Measurements from ENCODE around the gene CHST11.

Gene CHST11

GRCh38 chr12:104801005-104801404 lies 344.3 kb downstream of the CHST11 start:
- CTCF ChIA-PET: interaction anchor here (1.8 kb wide), 1 partner anchor 419 kb away, joined by 6 read pairs; no protein-coding TSS in a partner anchor
- no peak overlapping the region for H3K27ac ChIP-seq (ENCODE audit: extremely low read depth, low read depth, low read length)
- no peaks in the 10 kb centered on the region for H3K4me1 ChIP-seq (ENCODE audit: control insufficient read depth, insufficient read depth, low read length)
- POLR2A ChIA-PET: no interaction called here
- no peak overlapping the region for H3K4me3 ChIP-seq (ENCODE audit: low read depth, low read length)
- H3K9me3 ChIP-seq (ENCODE audit: control insufficient read depth, insufficient read depth, low read depth, low read length): no peaks in the 10 kb centered on the region
- no peaks in the 10 kb centered on the region for H3K36me3 ChIP-seq (ENCODE audit: control insufficient read depth in 2 of 2, insufficient read depth in 1 of 2, low read length in 2 of 2)
- no peak for TF ChIP-seq ZBTB8A (tag by site-specific recombination; IDR thresholded peaks at IDR 0.05)
- no peak for TF ChIP-seq ZFP69B (tag by site-specific recombination; IDR thresholded peaks at IDR 0.05)
- no peak for TF ChIP-seq ZNF843 (tag by site-specific recombination; IDR thresholded peaks at IDR 0.05)
- no peak for TF ChIP-seq ZNF366 (tag by site-specific recombination; conservative IDR thresholded peaks at IDR 0.05)
- TF ChIP-seq ZNF544 (tag by site-specific recombination; IDR thresholded peaks at IDR 0.05): no peak
- TF ChIP-seq MEIS1 (CRISPR knock-in tag; IDR thresholded peaks at IDR 0.05; ENCODE audit: borderline replicate concordance): no peak
- TF ChIP-seq ZNF157 (tag by site-specific recombination; IDR thresholded peaks at IDR 0.05): no peak
- TF ChIP-seq FEZF1 (tag by site-specific recombination; IDR thresholded peaks at IDR 0.05): no peak
- no peak for TF ChIP-seq BCL11A (tag by site-specific recombination; IDR thresholded peaks at IDR 0.05; ENCODE audit: low read depth)
- TF ChIP-seq ZNF664 (tag by site-specific recombination; IDR thresholded peaks at IDR 0.05): no peak
- no peak for TF ChIP-seq BCL11B (tag by site-specific recombination; IDR thresholded peaks at IDR 0.05; ENCODE audit: low read depth)
- no peak for TF ChIP-seq IKZF3 (tag by site-specific recombination; IDR thresholded peaks at IDR 0.05)
- TF ChIP-seq ZNF324 (tag by site-specific recombination; IDR thresholded peaks at IDR 0.05): no peak
- TF ChIP-seq KLF9 (tag by site-specific recombination; IDR thresholded peaks at IDR 0.05; ENCODE audit: low read depth): no peak

GRCh38 chr12:104801427-104801826 lies 344.7 kb downstream of the CHST11 start:
- Histone ChIP-seq H3K4me1 (ENCODE audit: control insufficient read depth, insufficient read depth, low read length) (no peaks in the 10 kb centered on the region), H3K9me3 (ENCODE audit: control insufficient read depth, insufficient read depth, low read depth, low read length) (no peaks in the 10 kb centered on the region), H3K36me3 (ENCODE audit: control insufficient read depth in 2 of 2, insufficient read depth in 1 of 2, low read length in 2 of 2) (no peaks in the 10 kb centered on the region), H3K27ac (ENCODE audit: extremely low read depth, low read depth, low read length) (no peak overlapping the region), H3K4me3 (ENCODE audit: low read depth, low read length) (no peak overlapping the region)
- TF ChIP-seq PRDM10 (tag by site-specific recombination; IDR thresholded peaks at IDR 0.05) (no peak), ZNF701 (tag by site-specific recombination; IDR thresholded peaks at IDR 0.05) (no peak)
- POLR2A ChIA-PET: no interaction called here
- CTCF ChIA-PET: interaction anchor here (1.6 kb wide), 1 partner anchor 10 kb away, joined by 4 read pairs; no protein-coding TSS in a partner anchor

- no peak overlapping the region for H3K27ac ChIP-seq (ENCODE audit: extremely low read depth, low read depth, low read length)
- ChIA-PET CTCF (interaction anchor here (1.6 kb wide), 1 partner anchor 11 kb away, joined by 4 read pairs; no protein-coding TSS in a partner anchor), POLR2A (no interaction called here)
- H3K4me3 ChIP-seq (ENCODE audit: low read depth, low read length): no peak overlapping the region
- TF ChIP-seq KLF17 (tag by site-specific recombination; IDR thresholded peaks at IDR 0.05) (no peak), ZNF140 (tag by site-specific recombination; IDR thresholded peaks at IDR 0.05) (no peak), ZFP41 (tag by site-specific recombination; IDR thresholded peaks at IDR 0.05; ENCODE audit: borderline replicate concordance) (no peak), ZBTB1 (tag by site-specific recombination; IDR thresholded peaks at IDR 0.05) (no peak), SETDB1 (IDR thresholded peaks at IDR 0.05; ENCODE audit: insufficient read length, low read length) (no peak), SCRT1 (tag by site-specific recombination; IDR thresholded peaks at IDR 0.05; ENCODE audit: borderline replicate concordance) (no peak), ZNF211 (tag by site-specific recombination; IDR thresholded peaks at IDR 0.05; ENCODE audit: low read depth) (no peak), HOXD13 (CRISPR knock-in tag; IDR thresholded peaks at IDR 0.05; ENCODE audit: borderline replicate concordance) (no peak)
- no peaks in the 10 kb centered on the region for H3K4me1 ChIP-seq (ENCODE audit: control insufficient read depth, insufficient read depth, low read length)
- H3K36me3 ChIP-seq (ENCODE audit: control insufficient read depth in 2 of 2, insufficient read depth in 1 of 2, low read length in 2 of 2): no peaks in the 10 kb centered on the region
- no peaks in the 10 kb centered on the region for H3K9me3 ChIP-seq (ENCODE audit: control insufficient read depth, insufficient read depth, low read depth, low read length)
These were observed 345.5 kb downstream of the CHST11 start for GRCh38 chr12:104802208-104802607.

All from HEK293 (cell line).